GM06990 (cell line): ENCODE results near the gene ADARB2.

Source experiments
- DNase-seq: peaks from one replicate; pipeline ENCODE4 v3.0.0-alpha.2; 2011; ENCODE audit not compliant: insufficient read length; ENCODE audit errors: extremely low read depth
- H3K27me3 ChIP-seq: replicated peaks from 2 replicates; pipeline ENCODE4 v1.6.0; 2011; ENCODE audit warnings: low read length; ENCODE audit not compliant: control insufficient read depth, insufficient read depth
- H3K36me3 ChIP-seq: 2 replicates; pipeline ENCODE4 v1.5.1; 2011; ENCODE audit warnings: low read length; ENCODE audit not compliant: control insufficient read depth, insufficient read depth
- H3K4me3 ChIP-seq: replicated peaks from 2 replicates; pipeline ENCODE4 v1.5.1; 2011; ENCODE audit warnings: low read depth, mild to moderate bottlenecking, control low read depth, low read length
- TF ChIP-seq, protein P1 (sequence below): IDR thresholded peaks from 2 replicates; pipeline ENCODE4 v1.5.1; 2011; ENCODE audit warnings: low read length, control low read depth, mild to moderate bottlenecking, inconsistent platforms; ENCODE audit not compliant: insufficient read depth, poor library complexity, severe bottlenecking

ADARB2 gene

DNA sequence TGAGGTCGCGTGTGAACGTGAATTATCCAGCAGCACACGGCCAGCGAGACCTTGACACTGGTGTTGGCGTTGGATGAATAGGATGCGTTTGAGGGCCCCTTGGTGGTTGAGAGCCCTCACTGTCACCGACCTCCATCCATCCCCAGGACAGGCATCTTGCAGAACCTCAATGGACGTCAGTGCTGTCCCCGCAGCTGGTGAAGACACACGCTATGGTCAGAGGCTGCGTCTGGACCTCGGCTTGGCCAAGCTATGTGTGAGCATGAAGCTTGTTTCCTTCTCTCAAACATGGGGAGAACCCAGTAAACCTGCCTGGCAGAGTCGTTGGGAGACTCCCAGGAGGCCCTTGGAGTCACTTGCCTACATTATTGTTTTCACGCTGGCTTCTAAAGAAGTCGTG lies 229.2 kb downstream of the ADARB2 start:
- Histone ChIP-seq H3K27me3 (no peaks in the 10 kb centered on the region), H3K36me3 (no peaks in the 10 kb centered on the region), H3K4me3 (no peak overlapping the region)
- DNase-seq, result no peak
- TF ChIP-seq, protein P1, sequence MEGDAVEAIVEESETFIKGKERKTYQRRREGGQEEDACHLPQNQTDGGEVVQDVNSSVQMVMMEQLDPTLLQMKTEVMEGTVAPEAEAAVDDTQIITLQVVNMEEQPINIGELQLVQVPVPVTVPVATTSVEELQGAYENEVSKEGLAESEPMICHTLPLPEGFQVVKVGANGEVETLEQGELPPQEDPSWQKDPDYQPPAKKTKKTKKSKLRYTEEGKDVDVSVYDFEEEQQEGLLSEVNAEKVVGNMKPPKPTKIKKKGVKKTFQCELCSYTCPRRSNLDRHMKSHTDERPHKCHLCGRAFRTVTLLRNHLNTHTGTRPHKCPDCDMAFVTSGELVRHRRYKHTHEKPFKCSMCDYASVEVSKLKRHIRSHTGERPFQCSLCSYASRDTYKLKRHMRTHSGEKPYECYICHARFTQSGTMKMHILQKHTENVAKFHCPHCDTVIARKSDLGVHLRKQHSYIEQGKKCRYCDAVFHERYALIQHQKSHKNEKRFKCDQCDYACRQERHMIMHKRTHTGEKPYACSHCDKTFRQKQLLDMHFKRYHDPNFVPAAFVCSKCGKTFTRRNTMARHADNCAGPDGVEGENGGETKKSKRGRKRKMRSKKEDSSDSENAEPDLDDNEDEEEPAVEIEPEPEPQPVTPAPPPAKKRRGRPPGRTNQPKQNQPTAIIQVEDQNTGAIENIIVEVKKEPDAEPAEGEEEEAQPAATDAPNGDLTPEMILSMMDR, result no peak

GRCh38 chr10:1507436-1507835 lies 229.9 kb downstream of the ADARB2 start:
- no peaks in the 10 kb centered on the region for H3K36me3 ChIP-seq
- no peaks in the 10 kb centered on the region for H3K27me3 ChIP-seq
- no peak for DNase-seq
- no peak overlapping the region for H3K4me3 ChIP-seq
- TF ChIP-seq, protein P1, result no peak

- H3K27me3 ChIP-seq, result no peaks in the 10 kb centered on the region
- no peak for DNase-seq
- TF ChIP-seq, protein P1, result no peak
- no peak overlapping the region for H3K4me3 ChIP-seq
- H3K36me3 ChIP-seq, result no peaks in the 10 kb centered on the region
These were observed 232.4 kb downstream of the ADARB2 start for GRCh38 chr10:1504940-1505339.

- no peaks in the 10 kb centered on the region for H3K27me3 ChIP-seq
- H3K4me3 ChIP-seq, result no peak overlapping the region
- no peaks in the 10 kb centered on the region for H3K36me3 ChIP-seq
- TF ChIP-seq, protein P1, result no peak
- no peak for DNase-seq
These were observed 233.0 kb downstream of the ADARB2 start for GRCh38 chr10:1504286-1504685.

DNA sequence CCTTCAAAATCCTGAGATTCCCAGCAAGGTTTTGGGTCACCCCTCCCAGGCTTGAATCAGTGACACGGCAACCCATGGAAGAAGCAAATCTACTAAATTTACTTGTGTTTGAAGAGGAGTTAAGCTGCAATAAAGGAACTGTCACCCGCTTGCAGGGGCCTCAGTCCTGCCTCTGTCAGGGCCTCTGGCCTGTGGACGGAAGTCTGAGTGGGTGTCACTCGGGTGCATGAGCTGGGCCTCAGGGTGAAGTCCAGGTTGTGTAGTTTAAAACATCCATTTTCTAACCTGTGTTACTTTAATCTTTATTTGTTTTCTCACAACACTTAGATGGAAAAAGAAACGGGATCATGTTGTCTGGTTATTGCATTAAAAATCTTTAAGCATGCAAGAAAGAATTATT lies 234.9 kb downstream of the ADARB2 start:
- H3K27me3 ChIP-seq, result no peaks in the 10 kb centered on the region
- H3K36me3 ChIP-seq, result no peaks in the 10 kb centered on the region
- H3K4me3 ChIP-seq, result no peak overlapping the region
- TF ChIP-seq, protein P1, result no peak
- no peak for DNase-seq

- no peaks in the 10 kb centered on the region for H3K36me3 ChIP-seq
- TF ChIP-seq, protein P1, result no peak
- DNase-seq, result no peak
- H3K4me3 ChIP-seq, result no peak overlapping the region
- no peaks in the 10 kb centered on the region for H3K27me3 ChIP-seq
These were observed 237.9 kb downstream of the ADARB2 start for GRCh38 chr10:1499359-1499957.
